ENCODE results near the gene NF2.

NF2 gene

DNA sequence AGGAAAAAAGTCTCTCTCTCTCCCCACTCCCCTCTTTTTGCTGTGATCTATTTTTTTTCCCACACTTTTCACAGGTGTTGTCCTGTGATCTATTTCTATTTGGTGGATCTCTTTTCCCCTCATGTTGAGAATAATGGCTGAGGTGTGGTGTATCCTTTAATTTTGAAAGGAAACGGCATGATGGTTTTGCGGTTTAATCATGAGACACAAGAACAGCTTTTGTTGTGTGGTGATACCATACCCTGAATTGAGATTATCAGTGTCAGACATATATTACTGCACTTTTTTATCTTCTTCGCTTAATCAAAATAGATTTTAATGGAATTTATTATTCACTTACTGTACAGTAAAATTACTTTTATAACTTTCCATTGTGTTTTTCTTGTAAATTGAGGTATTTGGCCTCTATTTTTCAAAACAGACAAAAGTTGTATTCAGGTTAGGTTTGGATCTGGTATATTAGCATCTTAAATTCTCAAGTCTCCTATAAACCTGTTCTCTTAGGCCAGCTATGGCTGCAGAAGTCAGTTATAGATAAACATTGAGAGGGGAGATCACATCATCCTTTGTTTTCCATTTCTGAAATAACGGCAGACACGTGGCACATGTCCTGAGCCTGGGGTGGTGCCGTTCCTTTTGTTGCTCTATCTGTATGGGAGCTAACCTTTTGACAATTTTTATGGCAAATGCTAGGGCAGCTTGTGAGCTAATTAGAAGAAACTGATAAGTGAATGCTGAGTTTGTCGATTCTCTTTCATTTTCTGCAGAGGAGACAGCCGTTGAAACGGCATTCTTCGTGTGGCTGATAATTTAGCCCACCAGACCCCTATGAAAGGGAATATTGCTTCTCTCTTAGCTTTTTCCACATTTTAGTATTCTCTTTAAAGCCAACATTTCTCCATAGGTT, 25.8 kb downstream of the NF2 start:
- H3K27ac ChIP-seq (ENCODE audit: low read depth, low read length): no peak overlapping the region
- H3K4me1 ChIP-seq (ENCODE audit: control insufficient read depth in 1 of 2, insufficient read depth in 2 of 2, low read length in 2 of 2): peaks cover 2 to 12% of the 10 kb centered on the region in 2 donors
- no peaks in the 10 kb centered on the region for H3K27me3 ChIP-seq (ENCODE audit: control insufficient read depth in 1 of 2, insufficient read depth in 2 of 2, low read length in 2 of 2)
- H3K4me3 ChIP-seq (ENCODE audit: low read depth in 1 of 2, low read length in 2 of 2): no peak overlapping the region
- no peak overlapping the region for H3K9ac ChIP-seq (ENCODE audit: low read depth in 1 of 2, low read length in 2 of 2)
- no peaks in the 10 kb centered on the region for H3K36me3 ChIP-seq (ENCODE audit: control insufficient read depth in 1 of 2, insufficient read depth in 2 of 2, low read length in 2 of 2)
- H3K9me3 ChIP-seq (ENCODE audit: control insufficient read depth in 1 of 2, low read length in 2 of 2): no peaks in the 10 kb centered on the region

DNA sequence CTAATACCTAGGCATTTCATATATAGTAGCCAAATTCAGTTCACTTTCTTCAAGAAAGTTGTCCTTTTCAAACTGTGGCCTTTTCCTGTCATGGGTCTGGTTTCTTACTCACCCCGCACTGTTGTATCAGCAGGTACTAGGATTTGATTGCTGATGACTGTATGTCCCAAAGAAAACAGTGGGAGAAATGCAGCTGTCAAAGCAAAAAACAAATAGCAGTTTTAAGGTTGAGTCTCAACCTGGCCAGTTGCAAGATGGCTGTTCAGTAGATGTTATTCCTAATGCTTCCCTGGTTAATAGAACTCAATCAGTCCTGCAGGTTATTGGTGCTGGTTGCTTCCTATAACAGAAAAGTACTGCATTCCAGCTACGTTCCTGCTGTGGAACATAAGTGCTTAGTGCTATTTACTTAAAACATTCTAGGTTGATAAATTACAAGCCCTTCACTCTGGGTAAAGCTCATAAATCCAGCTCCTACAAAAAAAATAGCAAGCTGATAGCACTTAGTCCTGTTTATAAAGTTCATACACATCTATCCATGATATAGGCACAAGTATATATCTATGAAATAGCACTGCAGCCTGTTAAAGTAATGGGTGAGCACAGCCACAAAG, 26.6 kb downstream of the NF2 start:
- Histone ChIP-seq H3K9me3 (ENCODE audit: control insufficient read depth in 1 of 2, low read length in 2 of 2) (no peaks in the 10 kb centered on the region), H3K9ac (ENCODE audit: low read depth in 1 of 2, low read length in 2 of 2) (no peak overlapping the region), H3K4me1 (ENCODE audit: control insufficient read depth in 1 of 2, insufficient read depth in 2 of 2, low read length in 2 of 2) (peaks cover 0 to 9% of the 10 kb centered on the region in 2 donors), H3K27me3 (ENCODE audit: control insufficient read depth in 1 of 2, insufficient read depth in 2 of 2, low read length in 2 of 2) (no peaks in the 10 kb centered on the region), H3K36me3 (ENCODE audit: control insufficient read depth in 1 of 2, insufficient read depth in 2 of 2, low read length in 2 of 2) (no peaks in the 10 kb centered on the region), H3K4me3 (ENCODE audit: low read depth in 1 of 2, low read length in 2 of 2) (no peak overlapping the region), H3K27ac (ENCODE audit: low read depth, low read length) (no peak overlapping the region)

DNA sequence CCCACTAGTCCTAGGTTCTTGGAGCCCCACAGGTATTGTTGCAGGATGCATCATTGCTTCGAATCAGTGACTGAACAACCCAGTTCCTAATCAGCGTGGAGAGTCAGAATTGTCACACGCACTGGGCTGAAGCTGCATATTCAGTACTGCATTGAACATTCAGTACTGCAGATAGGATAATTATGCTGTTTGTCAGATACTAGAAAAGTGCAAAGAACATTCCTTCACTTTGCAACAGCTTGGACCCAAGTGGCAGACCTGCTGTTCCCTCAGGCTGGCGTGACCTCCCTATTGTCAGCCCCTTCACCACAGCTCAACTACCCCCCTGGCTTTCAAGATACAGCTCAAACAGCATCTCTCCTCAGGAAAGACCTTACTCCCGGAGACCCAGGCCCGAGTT, 27.6 kb downstream of the NF2 start:
- Histone ChIP-seq H3K4me3 (ENCODE audit: low read depth in 1 of 2, low read length in 2 of 2) (no peak overlapping the region), H3K9ac (ENCODE audit: low read depth in 1 of 2, low read length in 2 of 2) (no peak overlapping the region), H3K27ac (ENCODE audit: low read depth, low read length) (no peak overlapping the region), H3K36me3 (ENCODE audit: control insufficient read depth in 1 of 2, insufficient read depth in 2 of 2, low read length in 2 of 2) (no peaks in the 10 kb centered on the region), H3K27me3 (ENCODE audit: control insufficient read depth in 1 of 2, insufficient read depth in 2 of 2, low read length in 2 of 2) (no peaks in the 10 kb centered on the region), H3K4me1 (ENCODE audit: control insufficient read depth in 1 of 2, insufficient read depth in 2 of 2, low read length in 2 of 2) (peaks cover 0 to 9% of the 10 kb centered on the region in 2 donors), H3K9me3 (ENCODE audit: control insufficient read depth in 1 of 2, low read length in 2 of 2) (no peaks in the 10 kb centered on the region)

DNA sequence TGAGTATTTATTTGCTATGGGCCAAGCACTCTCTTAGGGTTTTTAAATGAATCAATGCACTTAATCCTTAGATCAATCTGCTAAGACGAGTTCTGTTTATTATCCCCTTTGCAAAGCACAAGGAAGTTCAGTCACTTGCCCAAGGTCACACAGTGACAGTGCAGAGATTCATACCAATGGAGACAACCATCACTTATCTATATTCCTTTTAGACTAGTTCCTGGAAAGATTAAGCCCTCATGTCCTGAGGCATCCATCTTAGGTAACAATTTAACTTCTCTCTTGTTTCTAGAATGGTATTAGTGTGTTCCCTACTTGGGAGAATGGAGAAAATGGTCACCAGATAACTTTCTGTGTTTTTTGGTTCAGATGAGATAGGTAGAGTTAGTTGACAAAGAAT, 28.3 kb downstream of the NF2 start:
- Histone ChIP-seq H3K27me3 (ENCODE audit: control insufficient read depth in 1 of 2, insufficient read depth in 2 of 2, low read length in 2 of 2) (no peaks in the 10 kb centered on the region), H3K4me1 (ENCODE audit: control insufficient read depth in 1 of 2, insufficient read depth in 2 of 2, low read length in 2 of 2) (peaks cover 0 to 9% of the 10 kb centered on the region in 2 donors), H3K9me3 (ENCODE audit: control insufficient read depth in 1 of 2, low read length in 2 of 2) (no peaks in the 10 kb centered on the region)

DNA sequence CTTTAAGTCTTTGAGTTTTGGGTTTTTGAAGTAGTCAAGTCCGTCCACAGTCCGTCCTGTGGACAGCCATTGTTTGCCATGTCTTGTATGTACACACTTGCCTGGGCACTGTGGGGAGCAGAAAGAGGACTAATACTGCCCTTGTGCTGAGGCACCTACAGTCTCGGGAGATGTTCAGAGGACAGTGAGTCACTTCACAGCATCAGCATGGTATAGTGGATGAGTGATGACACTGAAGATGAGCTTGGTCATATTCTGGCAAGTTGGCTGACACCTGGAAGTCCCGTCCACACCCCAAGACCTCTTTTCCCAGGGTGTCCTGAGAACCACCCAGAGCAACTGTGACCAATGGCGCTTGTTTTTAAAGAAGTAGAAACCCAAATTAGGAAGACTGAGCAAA, 29.2 kb downstream of the NF2 start:
- H3K36me3 ChIP-seq (ENCODE audit: control insufficient read depth in 1 of 2, insufficient read depth in 2 of 2, low read length in 2 of 2): peaks cover 0 to under 1% of the 10 kb centered on the region in 2 donors
- H3K4me1 ChIP-seq (ENCODE audit: control insufficient read depth in 1 of 2, insufficient read depth in 2 of 2, low read length in 2 of 2): peaks cover 0 to 9% of the 10 kb centered on the region in 2 donors
- no peak overlapping the region for H3K4me3 ChIP-seq (ENCODE audit: low read depth in 1 of 2, low read length in 2 of 2)
- H3K27ac ChIP-seq (ENCODE audit: low read depth, low read length): no peak overlapping the region
- no peak overlapping the region for H3K9ac ChIP-seq (ENCODE audit: low read depth in 1 of 2, low read length in 2 of 2)
- no peaks in the 10 kb centered on the region for H3K9me3 ChIP-seq (ENCODE audit: control insufficient read depth in 1 of 2, low read length in 2 of 2)
- H3K27me3 ChIP-seq (ENCODE audit: control insufficient read depth in 1 of 2, insufficient read depth in 2 of 2, low read length in 2 of 2): no peaks in the 10 kb centered on the region

More for the DNA sequence above, 28.3 kb downstream of the NF2 start:
- H3K36me3 ChIP-seq (ENCODE audit: control insufficient read depth in 1 of 2, insufficient read depth in 2 of 2, low read length in 2 of 2): no peaks in the 10 kb centered on the region
- H3K9ac ChIP-seq (ENCODE audit: low read depth in 1 of 2, low read length in 2 of 2): no peak overlapping the region
- no peak overlapping the region for H3K27ac ChIP-seq (ENCODE audit: low read depth, low read length)
- no peak overlapping the region for H3K4me3 ChIP-seq (ENCODE audit: low read depth in 1 of 2, low read length in 2 of 2)

DNA sequence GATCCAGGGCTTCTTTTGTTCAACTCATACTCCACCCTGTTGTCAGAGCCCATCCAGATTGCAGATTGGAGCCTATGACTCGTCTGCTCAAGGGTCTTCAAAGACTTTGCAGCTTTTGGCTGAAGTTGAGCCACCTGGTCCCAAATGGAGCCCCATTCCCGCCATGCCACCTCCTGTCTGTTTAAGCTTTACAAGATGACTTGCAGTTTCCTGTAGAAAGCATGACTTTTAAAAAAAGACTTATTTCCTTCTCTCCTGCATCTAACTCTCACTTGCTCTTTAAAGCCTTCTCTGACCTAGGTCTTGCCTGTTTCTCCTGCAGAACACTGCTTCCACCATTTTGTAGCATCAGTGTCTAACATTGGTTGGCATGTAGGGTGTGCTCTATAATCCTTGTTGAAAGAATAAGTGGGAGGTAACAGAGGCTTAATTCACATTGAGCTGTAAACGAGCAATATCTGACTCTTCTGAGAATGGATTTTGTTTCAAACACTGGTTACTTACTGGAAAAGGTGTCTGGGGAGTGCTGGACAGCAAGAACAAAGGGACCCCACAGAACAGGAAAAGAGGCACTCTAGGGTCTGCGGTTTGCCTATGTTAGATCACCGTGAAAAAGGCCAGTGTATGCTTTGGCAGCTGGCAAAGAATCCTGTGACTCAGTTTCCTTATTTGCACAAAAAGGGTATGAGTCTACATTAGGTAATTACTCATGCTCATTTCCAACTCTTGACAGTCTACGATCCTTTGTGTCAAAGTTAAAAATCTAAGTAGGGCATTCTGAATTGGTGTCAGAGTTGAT, 30.3 kb downstream of the NF2 start:
- no peak overlapping the region for H3K9ac ChIP-seq (ENCODE audit: low read depth in 1 of 2, low read length in 2 of 2)
- H3K9me3 ChIP-seq (ENCODE audit: control insufficient read depth in 1 of 2, low read length in 2 of 2): no peaks in the 10 kb centered on the region

DNA sequence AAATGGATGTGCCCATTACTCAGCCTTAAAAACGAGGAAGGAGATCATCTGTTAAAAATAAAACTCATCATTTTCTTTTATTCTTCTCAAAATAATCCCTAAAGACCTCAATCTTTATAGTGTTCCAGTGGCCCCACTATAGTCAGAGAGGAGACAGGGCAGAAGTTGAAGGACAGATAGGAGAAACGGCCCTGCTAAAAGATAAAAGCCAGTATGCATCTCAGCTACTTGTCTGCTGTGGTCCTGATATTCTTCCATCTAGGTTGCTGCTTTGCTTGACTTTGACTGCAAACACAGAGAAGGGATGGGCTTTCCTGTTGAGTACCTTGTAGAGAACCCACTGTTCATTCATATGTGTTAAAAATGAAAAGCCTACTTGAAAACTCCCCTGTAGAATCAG, 31.4 kb downstream of the NF2 start:
- no peak overlapping the region for H3K4me3 ChIP-seq (ENCODE audit: low read depth in 1 of 2, low read length in 2 of 2)
- peaks cover 0 to 2% of the 10 kb centered on the region in 2 donors for H3K4me1 ChIP-seq (ENCODE audit: control insufficient read depth in 1 of 2, insufficient read depth in 2 of 2, low read length in 2 of 2)
- H3K27ac ChIP-seq (ENCODE audit: low read depth, low read length): no peak overlapping the region
- H3K27me3 ChIP-seq (ENCODE audit: control insufficient read depth in 1 of 2, insufficient read depth in 2 of 2, low read length in 2 of 2): no peaks in the 10 kb centered on the region
- peaks cover 3 to 12% of the 10 kb centered on the region in 2 donors for H3K36me3 ChIP-seq (ENCODE audit: control insufficient read depth in 1 of 2, insufficient read depth in 2 of 2, low read length in 2 of 2)
- H3K9ac ChIP-seq (ENCODE audit: low read depth in 1 of 2, low read length in 2 of 2): no peak overlapping the region
- H3K9me3 ChIP-seq (ENCODE audit: control insufficient read depth in 1 of 2, low read length in 2 of 2): no peaks in the 10 kb centered on the region

More for the DNA sequence above, 30.3 kb downstream of the NF2 start:
- Histone ChIP-seq H3K4me1 (ENCODE audit: control insufficient read depth in 1 of 2, insufficient read depth in 2 of 2, low read length in 2 of 2) (peaks cover 0 to 9% of the 10 kb centered on the region in 2 donors), H3K4me3 (ENCODE audit: low read depth in 1 of 2, low read length in 2 of 2) (no peak overlapping the region), H3K36me3 (ENCODE audit: control insufficient read depth in 1 of 2, insufficient read depth in 2 of 2, low read length in 2 of 2) (peaks cover 0 to 5% of the 10 kb centered on the region in 2 donors), H3K27ac (ENCODE audit: low read depth, low read length) (no peak overlapping the region), H3K27me3 (ENCODE audit: control insufficient read depth in 1 of 2, insufficient read depth in 2 of 2, low read length in 2 of 2) (no peaks in the 10 kb centered on the region)

DNA sequence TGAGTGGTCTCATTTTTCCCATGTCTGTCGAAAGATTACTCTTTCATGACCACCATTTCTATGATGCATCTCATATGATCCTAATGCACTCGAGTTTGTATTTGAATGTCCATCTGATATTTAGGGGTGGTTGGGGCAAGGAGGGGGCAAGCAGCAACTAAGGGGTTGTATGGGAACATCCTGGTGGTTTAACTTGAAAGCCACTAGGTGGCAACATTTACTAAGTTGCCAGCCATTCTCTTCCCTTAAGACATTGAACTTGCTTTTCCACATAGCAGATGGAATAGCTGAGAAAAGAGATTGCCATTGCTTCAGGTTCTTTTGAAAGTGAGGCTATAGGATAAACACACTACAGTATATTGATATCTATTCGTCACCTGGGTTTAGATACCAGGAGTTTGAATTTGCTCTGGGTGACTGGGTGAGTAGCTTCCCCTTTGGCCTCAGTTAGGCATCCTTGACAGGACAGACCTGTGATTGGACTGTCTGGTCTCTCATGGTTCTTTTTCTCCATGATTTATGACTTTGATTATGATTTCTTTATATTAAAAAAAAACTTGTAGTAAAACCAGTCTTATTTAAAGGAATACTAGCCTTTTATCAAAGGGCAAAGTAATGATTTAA, 32.4 kb downstream of the NF2 start:
- Histone ChIP-seq H3K9me3 (ENCODE audit: control insufficient read depth in 1 of 2, low read length in 2 of 2) (no peaks in the 10 kb centered on the region), H3K27me3 (ENCODE audit: control insufficient read depth in 1 of 2, insufficient read depth in 2 of 2, low read length in 2 of 2) (no peaks in the 10 kb centered on the region), H3K4me1 (ENCODE audit: control insufficient read depth in 1 of 2, insufficient read depth in 2 of 2, low read length in 2 of 2) (peaks cover 0 to 4% of the 10 kb centered on the region in 2 donors), H3K4me3 (ENCODE audit: low read depth in 1 of 2, low read length in 2 of 2) (no peak overlapping the region), H3K9ac (ENCODE audit: low read depth in 1 of 2, low read length in 2 of 2) (no peak overlapping the region), H3K36me3 (ENCODE audit: control insufficient read depth in 1 of 2, insufficient read depth in 2 of 2, low read length in 2 of 2) (peaks cover 3 to 12% of the 10 kb centered on the region in 2 donors), H3K27ac (ENCODE audit: low read depth, low read length) (no peak overlapping the region)

DNA sequence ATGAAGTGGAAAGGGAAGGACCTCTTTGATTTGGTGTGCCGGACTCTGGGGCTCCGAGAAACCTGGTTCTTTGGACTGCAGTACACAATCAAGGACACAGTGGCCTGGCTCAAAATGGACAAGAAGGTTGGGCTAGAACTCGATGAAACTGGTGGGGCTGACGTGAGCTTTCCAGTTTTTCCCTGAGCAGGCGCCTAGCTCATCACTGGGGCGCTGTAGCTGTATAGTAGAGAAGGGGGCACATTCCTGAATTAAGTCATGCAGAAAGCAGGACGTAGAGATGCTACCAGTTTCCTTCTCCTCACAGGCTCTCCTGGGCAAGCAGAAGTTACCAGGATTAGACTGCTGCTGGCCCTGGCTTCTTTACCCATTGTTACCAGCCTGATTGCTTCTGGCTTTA, 33.3 kb downstream of the NF2 start:
- Histone ChIP-seq H3K4me3 (ENCODE audit: low read depth in 1 of 2, low read length in 2 of 2) (no peak overlapping the region), H3K27me3 (ENCODE audit: control insufficient read depth in 1 of 2, insufficient read depth in 2 of 2, low read length in 2 of 2) (no peaks in the 10 kb centered on the region), H3K36me3 (ENCODE audit: control insufficient read depth in 1 of 2, insufficient read depth in 2 of 2, low read length in 2 of 2) (peaks cover 3 to 12% of the 10 kb centered on the region in 2 donors), H3K4me1 (ENCODE audit: control insufficient read depth in 1 of 2, insufficient read depth in 2 of 2, low read length in 2 of 2) (peaks cover 2 to 10% of the 10 kb centered on the region in 2 donors), H3K9me3 (ENCODE audit: control insufficient read depth in 1 of 2, low read length in 2 of 2) (no peaks in the 10 kb centered on the region), H3K9ac (ENCODE audit: low read depth in 1 of 2, low read length in 2 of 2) (no peak overlapping the region), H3K27ac (ENCODE audit: low read depth, low read length) (no peak overlapping the region)
